Measurements from ENCODE around the gene ZFP30. TPM values are rescaled to one million over a fixed set of nuclear protein-coding genes. Genes with fewer than 3 reads are reported as not detected.

Gene ZFP30
- total RNA-seq, 1 donor, result 7.0 TPM

GRCh38 chr19:37564624-37565369 is 90.5 kb downstream of the ZFP30 start:
- DNase-seq (ENCODE audit: low read depth in 2 of 3, low spot score in 2 of 3), result no peak

Small RNA genes within 50 kb of the gene (small RNA-seq; reads per million reads assigned to genes)
- gene SELENOKP1, result not detected

Other genes with a start within 250 kb of the ZFP30 start
- 5.1 TPM for gene ZNF569, start 188.0 kb downstream of the ZFP30 start, total RNA-seq
- gene ZNF570, start 186.1 kb downstream of the ZFP30 start, total RNA-seq, result 4.0 TPM
- 4.6 TPM for gene ZNF793, start 148.5 kb downstream of the ZFP30 start, total RNA-seq
- 4.0 TPM for gene ZNF571, start 60.7 kb downstream of the ZFP30 start, total RNA-seq
- gene ZNF540, start 60.6 kb downstream of the ZFP30 start, total RNA-seq, result 1.1 TPM
- gene ZNF607, start 64.3 kb upstream of the ZFP30 start, total RNA-seq, result 4.3 TPM
- gene ZNF573, start 124.1 kb upstream of the ZFP30 start, total RNA-seq, result 4.0 TPM